H1 (cell line): ENCODE data around the gene SEC16A. TPM values are rescaled to one million over a fixed set of nuclear protein-coding genes. Genes with fewer than 3 reads are reported as not detected.

ENCODE experiments used
- CTCF ChIA-PET: fragments of 300-600 bp; sonication (Branson Sonifier 250); formaldehyde crosslinking; loops from one replicate; lab custom pipeline; 2021; ENCODE audit not compliant: partially characterized antibody; lab: Charles Lee
- POLR2A ChIA-PET: fragments of 300-600 bp; sonication (Branson Sonifier 250); formaldehyde crosslinking; loops from one replicate; lab custom pipeline; 2021; ENCODE audit warnings: inconsistent platforms; ENCODE audit not compliant: partially characterized antibody; lab: Charles Lee
- DNase-seq, 2 experiments: peaks; one replicate each; pipeline versions ENCODE4 v3.0.0 to v3.0.0-alpha.2; 2010 to 2022; ENCODE audit warnings: low spot score in 2 of 2, low read depth in 1 of 2, mixed read lengths in 1 of 2
- FAIRE-seq: peaks from 2 replicates; lab custom pipeline; 2011; peaks lifted over from hg19 to GRCh38; lab: Jason Lieb, UNC
- H2AFZ ChIP-seq: 2 replicates; pipeline ENCODE4 v1.8.1; 2012; ENCODE audit warnings: low read length, inconsistent platforms
- H2AK5ac ChIP-seq: 2 replicates; pipeline ENCODE4 v1.6.1; 2013; ENCODE audit warnings: low read depth, low read length
- H2BK120ac ChIP-seq: replicated peaks from 2 replicates; pipeline ENCODE3; 2013; ENCODE audit warnings: low read depth, low read length, inconsistent platforms
- H2BK12ac ChIP-seq: 2 replicates; pipeline ENCODE4 v1.6.1; 2013; ENCODE audit warnings: low read depth, low read length
- H2BK15ac ChIP-seq: 2 replicates; pipeline ENCODE4 v1.6.1; 2013; ENCODE audit warnings: low read length
- H2BK20ac ChIP-seq: 2 replicates; pipeline ENCODE4 v1.6.1; 2013; ENCODE audit warnings: low read length
- H2BK5ac ChIP-seq: 2 replicates; pipeline ENCODE4 v1.6.1; 2013; ENCODE audit warnings: low read depth, low read length
- H3K14ac ChIP-seq: 2 replicates; pipeline ENCODE4 v1.6.1; 2013; ENCODE audit warnings: inconsistent platforms; ENCODE audit not compliant: insufficient read length
- H3K18ac ChIP-seq: 2 replicates; pipeline ENCODE4 v1.6.1; 2013; ENCODE audit warnings: low read length; ENCODE audit errors: extremely low read depth
- H3K23ac ChIP-seq: 2 replicates; pipeline ENCODE4 v1.6.1; 2013; ENCODE audit warnings: inconsistent platforms; ENCODE audit not compliant: insufficient read length
- H3K23me2 ChIP-seq: 2 replicates; pipeline ENCODE4 v1.6.1; 2013; ENCODE audit warnings: low read depth, low read length
- H3K27ac ChIP-seq: 2 replicates; pipeline ENCODE4 v1.6.1; 2011; ENCODE audit warnings: low read depth, low read length, inconsistent platforms
- H3K27me3 ChIP-seq, 4 experiments: replicated peaks in 1 of 4; 1 replicate in 1 of 4; 2 replicates in 3 of 4; pipeline versions ENCODE4 v1.6.1 to v1.8.1; 2011 to 2013; ENCODE audit warnings: low read length in 3 of 4, mild to moderate bottlenecking in 3 of 4, inconsistent platforms in 2 of 4, mixed read lengths in 2 of 4, moderate library complexity in 1 of 4; ENCODE audit not compliant: control insufficient read depth in 3 of 4, insufficient read depth in 3 of 4; ENCODE audit errors: extremely low read depth in 1 of 4
- H3K36me3 ChIP-seq, 4 experiments: 2 replicates each; pipeline versions ENCODE4 v1.6.1 to v1.8.1; 2011 to 2013; ENCODE audit warnings: mild to moderate bottlenecking in 4 of 4, low read length in 3 of 4, moderate library complexity in 2 of 4, control low read depth in 1 of 4, inconsistent platforms in 1 of 4; ENCODE audit not compliant: insufficient read depth in 4 of 4, control insufficient read depth in 2 of 4
- H3K4ac ChIP-seq: replicated peaks from 2 replicates; pipeline ENCODE3; 2013; ENCODE audit warnings: low read length, low read depth, mixed read lengths, inconsistent platforms; ENCODE audit not compliant: insufficient read length
- H3K4me1 ChIP-seq, 4 experiments: replicated peaks in 1 of 4; 1 replicate in 1 of 4; 2 replicates in 3 of 4; pipeline versions ENCODE4 v1.6.1 to v1.8.1; 2011 to 2013; ENCODE audit warnings: low read length in 3 of 4, inconsistent platforms in 2 of 4, mixed read lengths in 1 of 4; ENCODE audit not compliant: insufficient read depth in 4 of 4, control insufficient read depth in 3 of 4
- H3K4me2 ChIP-seq, 2 experiments: 2 replicates each; pipeline versions ENCODE4 v1.6.1 to v1.8.1; 2011 to 2013; ENCODE audit warnings: low read depth in 2 of 2, low read length in 2 of 2, control low read depth in 1 of 2, inconsistent platforms in 1 of 2, mild to moderate bottlenecking in 1 of 2; ENCODE audit not compliant: insufficient read depth in 1 of 2
- H3K4me3 ChIP-seq, 4 experiments: fragments of 200-600, 300-600 bp in 1 of 4; sonication (generic), shearing (Covaris generic), sonication (Bioruptor Twin) in 1 of 4; 2 replicates each; pipeline versions ENCODE4 v1.5.1 to v1.8.1; 2011 to 2016; ENCODE audit warnings: low read length in 4 of 4, low read depth in 3 of 4, control low read depth in 2 of 4, inconsistent platforms in 2 of 4, mild to moderate bottlenecking in 2 of 4, mixed read lengths in 1 of 4, moderate library complexity in 1 of 4; ENCODE audit not compliant: insufficient read depth in 2 of 4; ENCODE audit errors: extremely low read depth in 1 of 4
- H3K56ac ChIP-seq: replicated peaks from 2 replicates; pipeline ENCODE3; 2013; ENCODE audit warnings: low read depth, mild to moderate bottlenecking, mixed read lengths, low read length, inconsistent platforms; ENCODE audit not compliant: insufficient read length
- H3K79me1 ChIP-seq: 2 replicates; pipeline ENCODE4 v1.6.1; 2013; ENCODE audit warnings: low read depth, low read length, control low read depth
- H3K79me2 ChIP-seq, 2 experiments: 2 replicates each; pipeline versions ENCODE4 v1.6.1 to v1.8.1; 2012 to 2013; ENCODE audit warnings: low read length in 2 of 2, mild to moderate bottlenecking in 2 of 2, inconsistent platforms in 1 of 2; ENCODE audit not compliant: insufficient read depth in 2 of 2, control insufficient read depth in 1 of 2
- H3K9ac ChIP-seq, 4 experiments: replicated peaks in 1 of 4; 1 replicate in 1 of 4; 2 replicates in 3 of 4; pipeline versions ENCODE4 v1.6.1 to v1.8.1; 2011 to 2013; ENCODE audit warnings: low read depth in 3 of 4, low read length in 3 of 4, control low read depth in 2 of 4, mild to moderate bottlenecking in 2 of 4, moderate library complexity in 2 of 4, inconsistent platforms in 1 of 4; ENCODE audit errors: extremely low read depth in 1 of 4
- H3K9me3 ChIP-seq, 2 experiments: 2 replicates each; pipeline versions ENCODE4 v1.6.1 to v1.8.1; 2012 to 2013; ENCODE audit warnings: mild to moderate bottlenecking in 2 of 2, moderate library complexity in 2 of 2, control low read depth in 1 of 2, inconsistent platforms in 1 of 2, low read depth in 1 of 2, low read length in 1 of 2, mixed read lengths in 1 of 2; ENCODE audit not compliant: insufficient read depth in 2 of 2
- H4K20me1 ChIP-seq, 2 experiments: replicated peaks in 1 of 2; 2 replicates each; pipeline versions ENCODE3 to v1.8.1; 2011 to 2013; ENCODE audit warnings: inconsistent platforms in 2 of 2, low read length in 2 of 2, mild to moderate bottlenecking in 1 of 2; ENCODE audit not compliant: insufficient read depth in 2 of 2, control insufficient read depth in 1 of 2
- H4K5ac ChIP-seq: 2 replicates; pipeline ENCODE4 v1.6.1; 2013; ENCODE audit warnings: low read length, low read depth, mixed read lengths, inconsistent platforms; ENCODE audit not compliant: insufficient read length
- H4K8ac ChIP-seq: 2 replicates; pipeline ENCODE4 v1.8.0; 2013; ENCODE audit warnings: mild to moderate bottlenecking, moderate library complexity, low read length, inconsistent platforms; ENCODE audit not compliant: insufficient read depth; ENCODE audit errors: extremely low read depth
- H4K91ac ChIP-seq: replicated peaks from 2 replicates; pipeline ENCODE3; 2013; ENCODE audit warnings: low read length, mixed read lengths, inconsistent platforms; ENCODE audit not compliant: insufficient read length
- WGBS, 2 experiments: shearing (Covaris generic) in 1 of 2; methylation state at CpG; one replicate each; pipeline versions ENCODE4 v1.1.6 to v1.1.7; 2013 to 2015; ENCODE audit warnings: low lambda C conversion rate in 2 of 2, mixed read lengths in 2 of 2, inconsistent platforms in 1 of 2, low coverage in 1 of 2, missing lambda C conversion rate in 1 of 2; ENCODE audit not compliant: insufficient replicate concordance in 2 of 2, insufficient coverage in 1 of 2, insufficient read length in 1 of 2; ENCODE audit errors: extremely low coverage in 1 of 2, missing lambda C conversion rate in 1 of 2; 5-methylcytosine and 5-hydroxymethylcytosine counted together
- polyA plus RNA-seq, 7 experiments: library from polyadenylated mRNA; depleted of rRNA in 3 of 7; stranded (reverse) in 5 of 7; unstranded in 2 of 7; fragments of >200 nt in 5 of 7; fragments of 200-250 nt in 2 of 7; gene quantifications; 1 replicate in 5 of 7; 2 replicates in 1 of 7; 4 replicates in 1 of 7; pipeline versions ENCODE4 v1.2.1 to v1.2.3, GENCODE V29; 2011 to 2013; ENCODE audit warnings: missing spikeins in 2 of 7, mixed read lengths in 2 of 7
- total RNA-seq: library from RNA; stranded (reverse); fragmentation: NEBNext Ultra II Directional; extraction: Animal tissue kit (Norgen Biotek cat#: 25700); gene quantifications from 2 replicates; pipeline ENCODE4 v1.2.1, GENCODE V29; 2021

Gene SEC16A
- total and polyA plus RNA-seq, 2 of the 8 experiments (the other 6 are each of a cell fraction or from before 2014, with no cell fraction given): 21.6 to 49.0 TPM

DNA sequence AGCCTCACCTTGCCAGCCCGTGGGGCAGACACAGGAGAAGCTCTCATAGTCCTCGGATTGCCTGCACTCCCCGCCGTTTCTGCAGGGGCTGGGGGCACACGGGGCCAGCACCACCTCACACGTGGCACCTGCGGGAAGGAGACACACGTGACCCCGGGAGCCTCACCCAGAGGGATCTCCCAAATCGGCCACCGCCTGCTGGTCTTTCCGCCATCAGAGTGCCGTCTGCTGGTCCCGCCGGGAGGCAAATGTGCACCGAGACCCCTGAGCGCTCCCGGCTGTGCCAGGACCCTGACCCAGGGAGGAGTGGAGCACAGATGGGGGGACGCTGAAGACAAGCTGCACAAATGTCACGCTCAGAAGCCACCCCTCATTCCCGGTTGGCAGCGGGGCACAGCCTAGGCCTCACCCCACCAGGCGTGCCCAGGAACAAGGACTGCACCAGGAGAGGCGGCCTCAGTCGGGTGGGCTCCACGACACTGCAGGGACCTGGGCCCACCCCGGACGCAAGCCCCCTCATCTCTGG is 28.4 kb upstream of the SEC16A start:
- Histone ChIP-seq H3K4me1 (no peaks in the 10 kb centered on the region), H3K18ac (no peak overlapping the region), H3K36me3 (peaks cover 28 to 96% (median 53%) of the 10 kb centered on the region in 4 experiments), H4K91ac (no peak overlapping the region), H3K79me2 (no peaks in the 10 kb centered on the region), H2AK5ac (no peak overlapping the region), H4K8ac (no peak overlapping the region), H3K4ac (no peak overlapping the region), H3K4me3 (no peak overlapping the region), H3K14ac (no peak overlapping the region), H3K4me2 (no peak overlapping the region), H3K56ac (no peak overlapping the region), H3K9ac (no peak overlapping the region), H3K9me3 (no peaks in the 10 kb centered on the region), H4K5ac (no peak overlapping the region), H2BK12ac (no peak overlapping the region), H3K27me3 (no peaks in the 10 kb centered on the region), H2BK20ac (no peak overlapping the region), H3K23ac (no peak overlapping the region), H3K23me2 (no peaks in the 10 kb centered on the region), H2BK120ac (no peak overlapping the region), H3K79me1 (no peaks in the 10 kb centered on the region), H2BK15ac (no peak overlapping the region), H3K27ac (no peak overlapping the region), H2BK5ac (no peak overlapping the region), H4K20me1 (peaks cover 4 to 16% of the 10 kb centered on the region in 2 experiments), H2AFZ (no peak overlapping the region)
- DNase-seq: no peak
- WGBS, 2 experiments: 96% methylated on average over 26 of the region's 28 CpGs; no CpG with 5 or more reads in 1 of the 2 experiments
- ChIA-PET POLR2A (interaction anchor here (1.0 kb wide), 1 partner anchor 9 kb away, joined by 3 read pairs; no protein-coding TSS in a partner anchor), CTCF (interaction anchor here (1.0 to 1.8 kb wide), 6 partner anchors 11 to 121 kb away, joined by 3 to 6 read pairs (median 4); no protein-coding TSS in a partner anchor)
- FAIRE-seq: no peak
